K562 (cell line): ENCODE results near the gene BCL3. TPM values are rescaled to one million over a fixed set of nuclear protein-coding genes. Genes with fewer than 3 reads are reported as not detected.

Source experiments
- ATAC-seq: fragments of 200-7000 bp; cut with Tn5 transposase; 3 replicates; pipeline ENCODE4 v1.9.1; 2020; ENCODE audit warnings: moderate library complexity
- BruUV-seq: library from RNA; stranded (reverse); fragments of 400-500 nt; replicated peaks from 2 replicates; lab custom pipeline; 2021; lab: Mats Ljungman, UMichigan
- CTCF ChIA-PET: fragments of 300-600 bp; formaldehyde crosslinking; extraction: SDS; loops from one replicate; lab custom pipeline; 2021; ENCODE audit warnings: low intra/inter-chr PET ratio; lab: Yijun Ruan, JAX
- POLR2A ChIA-PET: fragments of 300-600, 350-650 bp; sonication (Branson Sonifier 250); formaldehyde crosslinking; extraction: SDS; loops from one replicate; lab custom pipeline; 2021; ENCODE audit warnings: antibody characterized with exemption, inconsistent platforms; lab: Yijun Ruan, JAX
- DNase-seq, 4 experiments: peaks; one replicate each; pipeline versions ENCODE4 v3.0.0 to v3.0.0-alpha.2; 2011 to 2018; ENCODE audit warnings: low spot score in 3 of 4, mixed read lengths in 3 of 4; ENCODE audit errors: extremely low read depth in 1 of 4
- FAIRE-seq: peaks from 2 replicates; lab custom pipeline; 2011; peaks lifted over from hg19 to GRCh38; lab: Jason Lieb, UNC
- H2AFZ ChIP-seq: 2 replicates; pipeline ENCODE4 v1.6.0; 2011; ENCODE audit warnings: low read depth, low read length, control low read depth, inconsistent platforms
- H3K27ac ChIP-seq: fragments of 200-600 bp; 3 replicates; pipeline ENCODE4 v1.8.0; 2011; ENCODE audit warnings: low read depth, mild to moderate bottlenecking, control low read depth, inconsistent platforms, low read length, moderate library complexity, mixed read lengths; ENCODE audit errors: extremely low read depth
- H3K27me3 ChIP-seq, 2 experiments: fragments of 300-600 bp in 1 of 2; 2 replicates in 1 of 2; 3 replicates in 1 of 2; pipeline versions ENCODE4 v1.6.0 to v1.8.0; 2011; ENCODE audit warnings: inconsistent platforms in 2 of 2, low read length in 2 of 2, mild to moderate bottlenecking in 1 of 2, mixed read lengths in 1 of 2, moderate library complexity in 1 of 2; ENCODE audit not compliant: control insufficient read depth in 2 of 2, insufficient read depth in 2 of 2
- H3K36me3 ChIP-seq: fragments of 300-600 bp; 3 replicates; pipeline ENCODE4 v1.8.0; 2011; ENCODE audit warnings: mild to moderate bottlenecking, low read length, inconsistent platforms; ENCODE audit not compliant: control insufficient read depth, insufficient read depth
- H3K4me1 ChIP-seq, 2 experiments: fragments of 200-600 bp in 1 of 2; replicated peaks in 1 of 2; 2 replicates in 1 of 2; 3 replicates in 1 of 2; pipeline versions ENCODE4 v1.5.1 to v1.8.0; 2011; ENCODE audit warnings: inconsistent platforms in 2 of 2, low read length in 2 of 2, mild to moderate bottlenecking in 1 of 2, mixed read lengths in 1 of 2, moderate library complexity in 1 of 2; ENCODE audit not compliant: control insufficient read depth in 2 of 2, insufficient read depth in 2 of 2
- H3K4me2 ChIP-seq: 2 replicates; pipeline ENCODE4 v1.6.1; 2011; ENCODE audit warnings: low read length, control low read depth, inconsistent platforms, mixed read lengths; ENCODE audit not compliant: insufficient read depth
- H3K4me3 ChIP-seq: fragments of 200-600 bp; sonication (generic), shearing (Covaris generic); 2 replicates; pipeline ENCODE4 v1.5.1; 2016; ENCODE audit warnings: control low read depth, inconsistent platforms
- H3K79me2 ChIP-seq: fragments of 200-600 bp; 3 replicates; pipeline ENCODE4 v1.8.0; 2011; ENCODE audit warnings: low read length, inconsistent platforms; ENCODE audit not compliant: control insufficient read depth, insufficient read depth
- H3K9ac ChIP-seq, 2 experiments: 2 replicates each; pipeline versions ENCODE4 v1.6.0 to v1.6.1; 2011; ENCODE audit warnings: low read depth in 2 of 2, low read length in 2 of 2, control low read depth in 1 of 2, inconsistent platforms in 1 of 2, mild to moderate bottlenecking in 1 of 2, mixed read lengths in 1 of 2; ENCODE audit not compliant: insufficient read depth in 1 of 2
- H3K9me1 ChIP-seq: one replicate; pipeline ENCODE4 v1.6.0; 2011; ENCODE audit warnings: inconsistent platforms, mild to moderate bottlenecking, low read length, moderate library complexity; ENCODE audit not compliant: control insufficient read depth, insufficient read depth
- H3K9me3 ChIP-seq: replicated peaks from 2 replicates; pipeline ENCODE4 v1.5.1; 2011; ENCODE audit warnings: low read depth, low read length, inconsistent platforms; ENCODE audit not compliant: control insufficient read depth, insufficient read depth
- H4K20me1 ChIP-seq: replicated peaks from 2 replicates; pipeline ENCODE4 v1.6.1; 2011; ENCODE audit warnings: low read length, inconsistent platforms, mixed read lengths; ENCODE audit not compliant: control insufficient read depth, insufficient read depth
- FOXK1 ChIP-seq: sonication (generic); formaldehyde crosslinking; IDR thresholded peaks from 2 replicates; pipeline ENCODE4 v1.8.0; 2022; ENCODE audit warnings: missing genetic modification reagents, mild to moderate bottlenecking, borderline replicate concordance
- MEF2A ChIP-seq: IDR thresholded peaks from 2 replicates; pipeline ENCODE4 v1.6.1; 2011; ENCODE audit warnings: low read depth, mild to moderate bottlenecking, low read length, moderate library complexity; ENCODE audit not compliant: control insufficient read depth
- RFX1 ChIP-seq: fragments of 450-650 bp; IDR thresholded peaks from 2 replicates; pipeline ENCODE4 v1.6.1; 2016; ENCODE audit warnings: mild to moderate bottlenecking, moderate library complexity
- YY1 ChIP-seq, 3 experiments: IDR thresholded peaks; 2 replicates each; pipeline ENCODE4 v1.6.1; 2011; ENCODE audit warnings: low read length in 2 of 3, mild to moderate bottlenecking in 2 of 3, moderate library complexity in 2 of 3, borderline replicate concordance in 1 of 3, control low read depth in 1 of 3, low read depth in 1 of 3; ENCODE audit not compliant: insufficient read depth in 3 of 3, insufficient replicate concordance in 2 of 3, control insufficient read depth in 1 of 3, insufficient read length in 1 of 3; ENCODE audit errors: extremely low read depth in 1 of 3
- ZFP36 ChIP-seq: fragments of 150-350 bp; IDR thresholded peaks from 2 replicates; pipeline ENCODE4 v1.6.1; 2018; ENCODE audit warnings: low read length, low read depth; ENCODE audit not compliant: partially characterized antibody
- WGBS: fragments of 100-300 bp; shearing (Covaris generic); methylation state at CpG from one replicate; pipeline ENCODE4 v1.1.6; 2016; ENCODE audit warnings: low coverage, mixed read lengths; ENCODE audit not compliant: insufficient coverage; ENCODE audit errors: missing lambda C conversion rate; 5-methylcytosine and 5-hydroxymethylcytosine counted together
- in situ Hi-C: fragments of 300-500 bp; cut with MboI; formaldehyde crosslinking; loops from 4 replicates; pipeline ENCODE4 v1.15.0; 2018; ENCODE audit warnings: inconsistent platforms, mixed read lengths
- intact Hi-C: fragments of 100-400 bp; cut with micrococcal nuclease; formaldehyde crosslinking; loops from 2 replicates; pipeline ENCODE4 v1.14.2; 2022
- polyA plus RNA-seq, 8 experiments: library from polyadenylated mRNA; depleted of rRNA in 4 of 8; stranded (reverse) in 5 of 8; unstranded in 3 of 8; fragments of >200 nt; fragmentation: Nextera tagmentation in 2 of 8; fragmentation: Illumina TruSeq in 1 of 8; extraction: Ambion mirVana in 2 of 8; extraction: Trizol in 1 of 8; gene quantifications; 2 replicates each; pipeline versions ENCODE4 v1.2.1 to v1.2.3, GENCODE V29; 2011 to 2014; ENCODE audit warnings: inconsistent platforms in 1 of 8, missing spikeins in 1 of 8
- total RNA-seq, 7 experiments: library from RNA; depleted of rRNA in 6 of 7; stranded (reverse); fragments of >200 nt in 6 of 7; fragmentation: Illumina TruSeq in 2 of 7; extraction: Trizol in 2 of 7; gene quantifications; 2 replicates each; pipeline versions ENCODE4 v1.2.1 to v1.2.3, GENCODE V29; 2011 to 2021; ENCODE audit warnings: low replicate concordance in 1 of 7

The BCL3 gene
- total and polyA plus RNA-seq, 9 of the 15 experiments (the other 6 are each of a cell fraction or from before 2014, with no cell fraction given): 0.03 to 2.4 (median 0.50) TPM; not detected in 1

DNA sequence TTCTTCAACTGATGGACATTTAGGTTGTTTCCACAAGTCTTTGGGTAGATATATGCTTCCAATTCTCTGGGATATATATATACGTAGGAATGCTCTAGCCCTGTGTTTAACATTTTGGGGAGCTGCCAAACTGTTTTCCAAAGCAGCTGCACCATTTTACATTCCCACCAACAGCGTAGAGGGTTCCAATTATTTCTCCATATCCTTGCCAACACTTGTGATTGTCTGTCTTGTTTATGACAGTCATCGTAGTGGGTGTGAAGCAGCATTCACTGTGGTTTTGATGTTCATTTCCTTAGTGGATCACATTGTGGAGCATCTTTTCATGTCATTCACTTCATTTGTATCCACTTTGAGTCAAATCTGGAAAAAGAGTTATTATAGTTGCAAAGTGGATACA, 24.5 kb downstream of the BCL3 start:
- H4K20me1 ChIP-seq: no peaks in the 10 kb centered on the region
- no peaks in the 10 kb centered on the region for H3K36me3 ChIP-seq
- H3K4me1 ChIP-seq: peaks cover 4 to 24% of the 10 kb centered on the region in 2 experiments; a peak in 3 of 5 replicates
- intact Hi-C loops: no loop called here
- H3K9me3 ChIP-seq: no peaks in the 10 kb centered on the region
- DNase-seq: no peak
- ChIA-PET CTCF (interaction anchor here (0.8 kb wide), 1 partner anchor 84 kb away, joined by 5 read pairs; no protein-coding TSS in a partner anchor), POLR2A (interaction anchor here (0.7 to 1.6 kb wide), 3 partner anchors 8 to 56 kb away, joined by 3 read pairs; no protein-coding TSS in a partner anchor)
- no peaks in the 10 kb centered on the region for H3K79me2 ChIP-seq
- H3K4me3 ChIP-seq: no peak overlapping the region
- ATAC-seq: no peak
- H3K9ac ChIP-seq: no peak overlapping the region
- no TSS peak for BruUV-seq
- FAIRE-seq: peak; percentile 73
- H3K9me1 ChIP-seq: no peaks in the 10 kb centered on the region
- no peaks in the 10 kb centered on the region for H3K27me3 ChIP-seq
- TF ChIP-seq MEF2A (no peak), RFX1 (no peak), YY1 (IDR thresholded peaks at IDR 0.05; ENCODE audit: borderline replicate concordance in 1 of 3, control insufficient read depth in 1 of 3, extremely low read depth in 1 of 3, insufficient read depth in 3 of 3, insufficient read length in 1 of 3, insufficient replicate concordance in 2 of 3, low read depth in 1 of 3, low read length in 2 of 3) (no peak), ZFP36 (peak; percentile 60), FOXK1 (CRISPR knock-in tag) (no peak)
- no peak overlapping the region for H3K27ac ChIP-seq
- H2AFZ ChIP-seq: no peak overlapping the region
- in situ Hi-C loops: no loop called here
- 28% methylated on average over 3 of the region's 3 CpGs for WGBS
- H3K4me2 ChIP-seq: no peak overlapping the region
